GM12878 (cell line): ENCODE data around the gene RTEL1. TPM values are rescaled to one million over a fixed set of nuclear protein-coding genes. Genes with fewer than 3 reads are reported as not detected.
A peak's percentile ranks its signal among the peaks of the same experiment; 100 is the strongest.
"Not testable (repeated sequence)": the region's sequence is repeated elsewhere in the genome, so short reads cannot be mapped to it uniquely, and the experiment has no call there.

ENCODE experiments used
- ATAC-seq: fragments of 200-7000 bp; cut with Tn5 transposase; 3 replicates; pipeline ENCODE4 v1.9.1; 2020; ENCODE audit warnings: mild to moderate bottlenecking, moderate library complexity
- BruUV-seq: library from RNA; stranded (reverse); fragments of 400-500 nt; replicated peaks from 2 replicates; lab custom pipeline; 2021; lab: Mats Ljungman, UMichigan
- CTCF ChIA-PET: fragments of 300-600 bp; sonication (Branson Sonifier 250); formaldehyde crosslinking; extraction: SDS; loops from one replicate; lab custom pipeline; 2021; ENCODE audit warnings: inconsistent platforms; lab: Yijun Ruan, JAX
- POLR2A ChIA-PET: fragments of 350-600 bp; formaldehyde crosslinking; extraction: SDS; loops from one replicate; lab custom pipeline; 2021; ENCODE audit warnings: inconsistent platforms; lab: Charles Lee
- RAD21 ChIA-PET: fragments of 300-600 bp; sonication (Branson Sonifier 250); formaldehyde crosslinking; loops from one replicate; lab custom pipeline; 2023; ENCODE audit warnings: antibody characterized with exemption; ENCODE audit not compliant: unreplicated experiment; lab: Charles Lee
- SMC1A ChIA-PET: fragments of 300-600 bp; sonication (Branson Sonifier 250); formaldehyde crosslinking; loops from one replicate; lab custom pipeline; 2023; ENCODE audit not compliant: unreplicated experiment, uncharacterized antibody; lab: Charles Lee
- DNase-seq: peaks from one replicate; pipeline ENCODE4 v3.0.0-alpha.2; 2011; ENCODE audit warnings: low read depth, low spot score
- FAIRE-seq: peaks from 3 replicates; lab custom pipeline; 2011; peaks lifted over from hg19 to GRCh38; lab: Jason Lieb, UNC
- H2AFZ ChIP-seq: 2 replicates; pipeline ENCODE4 v1.6.0; 2011; ENCODE audit warnings: low read depth, low read length, control low read depth; ENCODE audit not compliant: control insufficient read depth
- H3K27ac ChIP-seq: 2 replicates; pipeline ENCODE4 v1.5.1; 2011; ENCODE audit warnings: control low read depth; ENCODE audit not compliant: control insufficient read depth, insufficient read depth
- H3K27me3 ChIP-seq, 2 experiments: replicated peaks in 1 of 2; 2 replicates each; pipeline versions ENCODE4 v1.6.0 to v1.6.1; 2011; ENCODE audit warnings: low read length in 1 of 2; ENCODE audit not compliant: control insufficient read depth in 2 of 2, insufficient read depth in 2 of 2
- H3K36me3 ChIP-seq, 2 experiments: 2 replicates each; pipeline ENCODE4 v1.5.1; 2011; ENCODE audit warnings: low read length in 1 of 2; ENCODE audit not compliant: control insufficient read depth in 2 of 2, insufficient read depth in 2 of 2
- H3K4me1 ChIP-seq: 2 replicates; pipeline ENCODE4 v1.6.1; 2011; ENCODE audit warnings: mild to moderate bottlenecking, low read length, moderate library complexity, mixed read lengths; ENCODE audit not compliant: control insufficient read depth, insufficient read depth
- H3K4me2 ChIP-seq: 2 replicates; pipeline ENCODE4 v1.6.0; 2011; ENCODE audit warnings: control low read depth; ENCODE audit not compliant: control insufficient read depth, insufficient read depth
- H3K4me3 ChIP-seq: fragments of 200-600 bp; sonication (generic); 2 replicates; pipeline ENCODE4 v1.5.1; 2016
- H3K79me2 ChIP-seq: 2 replicates; pipeline ENCODE4 v1.6.0; 2011; ENCODE audit warnings: low read length; ENCODE audit not compliant: control insufficient read depth, insufficient read depth
- H3K9ac ChIP-seq: 2 replicates; pipeline ENCODE4 v1.8.0; 2011; ENCODE audit warnings: low read length, control low read depth, mixed read lengths; ENCODE audit not compliant: control insufficient read depth, insufficient read depth
- H3K9me3 ChIP-seq: replicated peaks from 3 replicates; pipeline ENCODE4 v1.5.1; 2011; ENCODE audit warnings: mild to moderate bottlenecking, low read length; ENCODE audit not compliant: control insufficient read depth, insufficient read depth
- H4K20me1 ChIP-seq: 2 replicates; pipeline ENCODE4 v1.6.0; 2011; ENCODE audit not compliant: control insufficient read depth, insufficient read depth
- POLR2A ChIP-seq: IDR thresholded peaks from 2 replicates; pipeline ENCODE4 v1.6.1; 2011; ENCODE audit warnings: low read depth, mild to moderate bottlenecking, low read length
- SUZ12 ChIP-seq: fragments of 200-600 bp; sonication (generic); IDR thresholded peaks from one replicate; pipeline ENCODE4 v1.6.1; 2018; ENCODE audit warnings: antibody characterized with exemption, mild to moderate bottlenecking; ENCODE audit not compliant: unreplicated experiment
- ZBTB33 ChIP-seq: fragments of 450-650 bp; IDR thresholded peaks from 2 replicates; pipeline ENCODE4 v1.6.1; 2017; ENCODE audit warnings: mild to moderate bottlenecking
- WGBS: methylation state at CpG from one replicate; pipeline ENCODE4 v1.1.6; 2016; ENCODE audit warnings: low lambda C conversion rate; ENCODE audit not compliant: insufficient replicate concordance, insufficient coverage; ENCODE audit errors: missing lambda C conversion rate; 5-methylcytosine and 5-hydroxymethylcytosine counted together
- in situ Hi-C: fragments of 300-500 bp; cut with MboI; formaldehyde crosslinking; loops from 9 replicates; pipeline ENCODE4 v1.14.3; 2018; ENCODE audit warnings: mixed read lengths
- intact Hi-C: fragments of 100-400 bp; cut with micrococcal nuclease; formaldehyde crosslinking; loops from one replicate; pipeline ENCODE4 v1.14.2; 2022; ENCODE audit not compliant: unreplicated experiment
- polyA plus RNA-seq, 11 experiments: library from polyadenylated mRNA; depleted of rRNA in 4 of 11; unstranded in 6 of 11; stranded (reverse) in 5 of 11; fragments of >200 nt; fragmentation: Nextera tagmentation in 4 of 11; fragmentation: Illumina TruSeq in 1 of 11; extraction: Ambion mirVana in 4 of 11; extraction: Trizol in 1 of 11; gene quantifications; 1 replicate in 1 of 11; 2 replicates in 10 of 11; pipeline versions ENCODE4 v1.2.1 to v1.2.3, GENCODE V29; 2011 to 2016; ENCODE audit warnings: inconsistent platforms in 2 of 11, missing spikeins in 2 of 11, low read depth in 1 of 11
- total RNA-seq, 4 experiments: library from RNA; depleted of rRNA in 3 of 4; stranded (reverse); fragments of >200 nt in 3 of 4; fragmentation: Illumina TruSeq in 1 of 4; extraction: Trizol in 1 of 4; gene quantifications; 2 replicates each; pipeline versions ENCODE4 v1.2.1 to v1.2.3, GENCODE V29; 2013 to 2021

The RTEL1 gene
- total and polyA plus RNA-seq, 10 of the 15 experiments (the other 5 are each of a cell fraction or from before 2014, with no cell fraction given), result 0.40 to 37.2 (median 15.6) TPM; not detected in 1

DNA sequence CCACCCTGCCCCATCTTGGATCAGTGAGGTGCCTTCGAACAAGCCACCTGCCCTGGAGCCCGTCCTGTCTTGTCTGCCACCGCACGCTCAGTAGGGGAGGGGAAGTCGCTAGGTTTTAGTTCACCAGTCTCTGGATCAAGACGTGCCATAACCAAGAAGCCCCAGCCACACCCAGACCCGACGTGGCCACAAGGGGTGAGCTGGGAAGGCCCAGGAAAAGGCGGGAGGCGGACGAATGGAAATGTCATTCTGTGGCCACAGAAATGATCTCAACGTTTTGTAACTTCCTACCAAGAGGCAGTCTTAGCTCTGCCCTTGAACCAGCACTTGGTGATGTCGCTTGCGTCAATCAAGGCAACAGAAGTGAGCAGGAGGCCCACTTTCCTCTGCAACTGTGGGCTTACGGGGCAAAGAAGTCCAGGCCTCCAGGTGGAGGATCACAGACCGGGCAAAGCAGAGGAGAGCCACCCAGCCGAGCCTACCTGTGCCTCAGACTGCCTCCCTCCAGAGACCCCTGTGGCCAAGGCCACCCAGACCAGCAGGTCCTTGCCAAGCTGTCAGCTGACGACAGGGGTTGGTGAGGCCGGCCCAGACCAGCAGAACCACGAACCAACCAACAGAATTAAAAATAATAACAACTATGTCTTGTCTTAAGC lies 45.7 kb upstream of the RTEL1 start:
- Histone ChIP-seq H3K9me3 (no peaks in the 10 kb centered on the region), H4K20me1 (no peaks in the 10 kb centered on the region), H3K9ac (no peak overlapping the region), H3K27me3 (no peaks in the 10 kb centered on the region), H3K4me2 (no peak overlapping the region), H3K27ac (no peak overlapping the region), H3K4me1 (peaks cover 5% of the 10 kb centered on the region), H3K4me3 (no peak overlapping the region), H2AFZ (no peak overlapping the region), H3K36me3 (peaks cover 3 to 8% of the 10 kb centered on the region in 2 experiments; a peak in 3 of 4 replicates), H3K79me2 (peaks cover 1% of the 10 kb centered on the region)
- TF ChIP-seq SUZ12 (no peak), POLR2A (0 out of 2 replicates have a peak, but pooled peaks have one; percentile 29)
- ChIA-PET RAD21 (interaction anchor here (0.9 kb wide), 1 partner anchor 29 kb away, joined by 3 read pairs; no protein-coding TSS in a partner anchor), POLR2A (interaction anchor here (0.5 to 1.4 kb wide), 2 partner anchors 30 to 37 kb away, joined by 3 read pairs; no protein-coding TSS in a partner anchor), SMC1A (interaction anchor here (1.3 kb wide), 1 partner anchor 30 kb away, joined by 5 read pairs; no protein-coding TSS in a partner anchor), CTCF (no interaction called here)
- intact Hi-C loops, result no loop called here
- in situ Hi-C loops, result no loop called here
- no peak for ATAC-seq
- no TSS peak for BruUV-seq
- WGBS, result 87% methylated on average over 20 of the region's 20 CpGs
- no peak for FAIRE-seq
- DNase-seq, result no peak

GRCh38 chr20:63613863-63614594 lies 44.1 kb upstream of the RTEL1 start:
- DNase-seq, ATAC-seq, H3K27ac ChIP-seq, H3K4me1 ChIP-seq, H3K4me3 ChIP-seq, SMC1A ChIA-PET, H3K27me3 ChIP-seq, H3K4me2 ChIP-seq, FAIRE-seq, H3K9ac ChIP-seq, BruUV-seq, intact Hi-C loops, H3K79me2 ChIP-seq, H2AFZ ChIP-seq, RAD21 ChIA-PET, POLR2A ChIA-PET, H4K20me1 ChIP-seq, H3K9me3 ChIP-seq, in situ Hi-C loops: not testable (repeated sequence)
- peak; percentile 45; the same call in 1 of the 2 replicates for TF ChIP-seq ZBTB33
- CTCF ChIA-PET, result interaction anchor here (3.7 kb wide), 1 partner anchor 28 kb away, joined by 16 read pairs; no protein-coding TSS in a partner anchor
- WGBS, result 90% methylated on average over 17 of the region's 18 CpGs
- peaks cover 12 to 16% of the 10 kb centered on the region in 2 experiments for H3K36me3 ChIP-seq
